KOPT-K1 (cell line): ENCODE data around the gene GLCE.
"Not testable (repeated sequence)": the region's sequence is repeated elsewhere in the genome, so short reads cannot be mapped to it uniquely, and the experiment has no call there.

ENCODE experiments used
- H3K27ac ChIP-seq: fragments of 200-600 bp; sonication (generic); 2 replicates; pipeline ENCODE4 v1.5.1; 2016; ENCODE audit warnings: antibody characterized with exemption, mild to moderate bottlenecking, low read depth, low read length; ENCODE audit not compliant: poor library complexity, severe bottlenecking
- H3K36me3 ChIP-seq: fragments of 200-600 bp; sonication (generic); 2 replicates; pipeline ENCODE4 v1.5.1; 2017; ENCODE audit warnings: antibody characterized with exemption, mild to moderate bottlenecking, low read length, moderate library complexity; ENCODE audit not compliant: insufficient read depth
- H3K9me3 ChIP-seq: fragments of 200-600 bp; sonication (generic); 2 replicates; pipeline ENCODE4 v1.5.1; 2017; ENCODE audit warnings: antibody characterized with exemption, low read length, mild to moderate bottlenecking; ENCODE audit not compliant: insufficient read depth, poor library complexity, severe bottlenecking

Gene GLCE

DNA sequence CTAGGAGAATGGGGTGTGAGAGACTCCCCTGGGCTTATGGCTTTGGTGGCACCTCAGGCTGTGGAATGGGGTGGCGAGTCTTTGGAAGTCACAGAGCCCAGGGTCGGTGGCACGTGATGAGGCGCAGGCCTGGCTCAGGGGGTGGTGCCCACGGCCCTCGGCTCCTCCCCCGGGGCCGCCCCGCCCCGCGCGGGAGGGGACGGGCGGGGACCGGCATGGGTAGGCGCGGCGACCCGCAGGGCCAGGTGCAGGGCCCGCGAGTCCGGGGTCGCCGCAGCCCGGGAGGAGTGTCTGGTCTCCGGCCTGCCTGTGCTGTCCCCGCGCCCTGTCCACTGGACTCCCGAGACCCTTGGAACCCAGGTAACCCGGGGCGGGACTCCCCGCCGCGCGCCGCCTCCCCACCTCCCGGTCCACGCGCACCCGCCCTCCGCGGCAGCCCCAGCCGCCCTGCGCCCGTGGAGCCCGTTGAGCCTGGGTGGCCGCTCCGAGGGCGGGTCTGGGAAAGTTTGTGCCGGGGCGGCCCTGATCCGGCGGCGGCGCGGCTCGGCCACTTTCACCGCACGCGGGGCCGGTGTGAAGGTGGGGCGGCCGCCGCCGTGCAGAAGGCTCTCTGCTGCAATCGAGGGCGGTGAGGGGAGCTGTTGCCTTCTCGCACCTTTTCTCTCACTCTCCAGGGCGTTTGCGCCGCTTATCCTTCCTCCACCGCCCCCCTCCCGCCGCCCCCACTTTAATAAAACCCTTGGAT lies 138.4 kb downstream of the GLCE start, which contains the start of gene PAQR5:
TSS of gene PAQR5 (plus strand) at position 216 of the 745 bp plus-strand sequence. CDS start 61,169 bp downstream, outside the sequence.
- H3K9me3 ChIP-seq = no peaks in the 10 kb centered on the region
- no peak within 1 kb of the TSS for H3K27ac ChIP-seq
- H3K36me3 ChIP-seq = no peaks in the 10 kb centered on the region

DNA sequence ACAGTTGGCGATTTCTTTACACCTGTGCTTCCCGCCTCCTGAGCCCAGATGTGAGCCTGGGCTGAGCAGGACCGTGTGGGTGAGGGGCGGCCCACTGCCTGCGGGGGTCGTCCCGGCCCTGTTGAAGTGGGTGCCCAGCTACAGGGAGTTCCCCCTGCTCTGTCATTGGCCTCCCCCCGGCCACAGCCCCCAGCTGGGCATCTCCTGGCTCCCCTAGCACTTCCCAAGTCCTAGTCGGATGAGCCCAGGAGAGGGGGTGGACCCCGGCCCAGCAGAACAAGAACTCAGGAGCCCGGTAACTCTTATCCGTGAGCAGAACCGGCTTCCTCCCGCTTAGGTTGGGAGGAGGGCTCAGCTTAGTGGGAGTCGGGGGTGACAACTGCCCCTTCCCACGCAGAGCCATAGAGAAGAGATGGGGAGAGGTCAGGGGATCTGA lies 139.0 kb downstream of the GLCE start:
- Histone ChIP-seq H3K27ac (no peak overlapping the region), H3K36me3 (no peaks in the 10 kb centered on the region), H3K9me3 (no peaks in the 10 kb centered on the region)

DNA sequence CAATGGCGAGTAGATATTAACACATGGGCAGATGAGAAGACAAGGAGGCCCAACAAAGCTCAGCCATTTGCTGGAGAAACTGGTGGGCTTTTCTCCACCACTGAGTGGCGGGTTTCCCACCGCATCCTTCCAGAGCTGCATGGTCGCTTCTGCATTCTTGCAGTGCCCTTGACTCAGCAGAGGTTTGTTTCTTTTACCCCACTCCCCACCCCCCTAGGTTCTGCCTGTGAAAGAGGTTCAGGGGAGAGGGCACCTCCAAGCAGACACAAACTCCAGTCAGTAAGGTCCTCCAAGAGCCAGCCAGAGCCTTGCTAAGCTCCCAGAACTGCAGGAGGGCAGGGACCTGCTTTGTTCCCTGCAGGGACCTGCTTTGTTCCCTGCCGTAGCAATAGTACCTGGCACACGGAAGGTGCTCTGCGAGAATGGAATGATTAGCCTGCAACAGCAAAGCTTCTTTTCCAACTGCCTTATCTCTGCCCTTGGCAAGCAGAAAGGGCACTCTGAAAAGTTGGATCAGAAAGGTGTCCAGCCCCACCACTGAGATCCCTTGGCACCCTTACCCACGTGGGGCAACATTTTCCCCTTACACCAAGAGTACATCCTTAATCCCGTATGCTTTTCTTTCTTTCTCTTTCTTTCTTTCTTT lies 139.6 kb downstream of the GLCE start:
- no peak overlapping the region for H3K27ac ChIP-seq
- H3K36me3 ChIP-seq = no peaks in the 10 kb centered on the region
- no peaks in the 10 kb centered on the region for H3K9me3 ChIP-seq

DNA sequence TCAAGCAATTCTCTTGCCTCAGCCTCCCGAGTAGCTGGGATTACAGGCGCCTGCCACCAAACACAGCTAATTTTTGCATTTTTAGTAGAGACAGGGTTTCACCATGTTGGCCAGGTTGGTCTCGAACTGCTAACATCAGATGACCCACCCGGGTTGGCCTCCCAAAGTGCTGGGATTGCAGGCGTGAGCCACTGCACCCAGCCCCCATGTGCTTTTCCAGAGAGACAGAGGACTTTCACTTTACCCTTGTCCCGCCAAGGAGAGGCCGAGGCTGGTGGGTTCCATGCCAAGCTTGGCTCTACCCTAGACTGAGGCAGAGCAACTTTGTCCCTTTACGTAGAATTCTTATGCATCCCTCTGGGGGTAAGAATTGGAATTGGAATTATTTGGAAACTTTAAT lies 140.7 kb downstream of the GLCE start:
- H3K9me3 ChIP-seq, H3K27ac ChIP-seq, H3K36me3 ChIP-seq: not testable (repeated sequence)

DNA sequence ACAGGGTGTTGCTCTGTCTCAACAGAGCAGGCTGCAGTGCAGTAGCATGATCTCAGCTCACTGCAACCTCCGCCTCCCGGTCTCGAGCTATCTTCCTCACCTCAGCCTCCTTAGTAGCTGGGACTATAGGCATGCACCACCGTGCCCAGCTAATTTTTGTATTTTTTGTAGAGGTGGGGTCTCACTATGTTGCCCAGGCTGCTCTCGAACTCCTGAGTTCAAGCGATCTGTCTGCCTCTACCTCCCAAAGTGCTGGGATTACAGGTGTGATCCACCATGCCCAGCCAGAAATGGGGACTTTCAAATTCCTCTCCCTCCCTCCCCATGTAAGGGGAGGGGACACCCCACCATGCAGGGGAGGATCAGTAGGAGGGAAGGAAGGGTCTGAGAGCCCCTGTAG lies 141.7 kb downstream of the GLCE start:
- H3K27ac ChIP-seq, H3K9me3 ChIP-seq, H3K36me3 ChIP-seq: not testable (repeated sequence)

DNA sequence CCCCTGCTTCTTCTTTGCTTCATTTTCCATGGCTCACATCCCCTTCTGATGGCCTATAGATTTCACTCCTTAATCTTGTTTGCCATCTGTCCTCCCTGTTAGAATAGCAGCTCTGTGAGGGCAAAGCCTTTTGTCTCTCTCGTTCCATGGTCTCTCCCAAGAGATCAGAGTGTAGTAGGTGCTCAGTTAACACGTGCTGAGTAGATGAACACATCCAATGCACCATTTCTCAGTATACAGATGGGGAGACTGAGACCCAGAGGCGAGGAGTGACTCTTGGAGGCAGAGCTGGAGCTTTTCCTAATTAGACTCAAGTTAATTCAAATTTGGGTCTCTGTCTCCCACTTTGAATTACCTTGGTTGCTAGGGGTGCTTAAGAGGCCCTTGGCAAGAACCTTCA lies 142.5 kb downstream of the GLCE start:
- Histone ChIP-seq H3K27ac (no peak overlapping the region), H3K36me3 (no peaks in the 10 kb centered on the region), H3K9me3 (no peaks in the 10 kb centered on the region)

DNA sequence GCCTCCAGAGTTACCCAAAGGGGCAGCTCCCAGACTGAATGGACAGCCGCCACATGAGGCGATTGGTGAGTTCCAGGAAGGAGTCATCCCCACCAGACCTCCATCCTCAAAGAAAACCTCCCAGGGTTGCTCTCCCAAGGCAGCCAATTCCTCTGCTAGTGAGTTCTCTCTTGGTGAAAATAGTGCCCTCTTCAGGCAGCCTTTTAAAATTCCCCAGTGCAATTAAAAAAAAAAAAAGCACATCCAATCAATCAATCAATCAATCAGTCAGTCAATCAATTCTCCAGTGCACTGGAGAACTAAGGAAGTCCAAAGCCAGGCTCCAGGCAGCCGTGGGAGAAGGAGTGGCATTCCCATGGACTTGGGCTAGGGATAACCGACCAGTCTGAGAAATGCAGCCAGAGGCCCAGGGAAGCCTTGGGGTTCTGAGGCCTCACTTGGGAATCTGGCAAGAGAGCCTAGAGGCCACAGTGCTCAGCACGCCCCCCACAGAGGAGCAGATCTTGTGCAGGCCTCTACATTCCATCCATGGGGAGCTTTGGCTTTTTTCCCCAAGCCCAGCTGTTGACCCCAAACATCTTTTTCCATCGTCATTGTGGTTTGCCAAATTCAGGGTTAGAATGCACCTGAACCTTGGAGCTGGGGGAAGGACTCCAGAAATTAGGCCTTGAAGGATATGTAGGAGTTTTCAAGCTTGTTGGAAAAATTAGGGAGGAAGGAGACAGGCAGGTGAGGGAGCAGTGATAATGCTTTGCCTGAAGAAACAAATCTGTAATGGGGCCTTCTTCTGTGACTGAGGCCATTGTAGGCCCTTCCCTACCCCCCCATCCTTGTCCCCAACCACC lies 143.1 kb downstream of the GLCE start:
- H3K27ac ChIP-seq = no peak overlapping the region
- no peaks in the 10 kb centered on the region for H3K36me3 ChIP-seq
- H3K9me3 ChIP-seq = no peaks in the 10 kb centered on the region

DNA sequence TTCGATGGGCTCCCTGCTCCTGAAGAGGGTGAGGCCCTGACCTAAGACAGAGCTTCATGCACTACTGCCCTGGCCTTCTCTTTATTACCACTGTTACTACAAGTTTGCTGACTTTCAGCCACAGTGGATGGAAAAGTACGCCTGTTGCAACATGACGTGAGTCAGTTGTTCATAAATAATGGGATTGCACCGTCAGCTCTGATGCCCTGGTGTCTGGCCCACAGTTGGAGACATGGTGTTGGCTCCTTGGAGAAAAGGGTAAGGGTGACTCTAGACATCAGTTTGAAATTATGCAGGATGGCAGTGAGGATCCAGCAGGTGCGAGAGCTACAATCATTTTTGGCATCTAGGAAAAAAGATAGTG lies 143.7 kb downstream of the GLCE start:
- H3K27ac ChIP-seq = no peak overlapping the region
- no peaks in the 10 kb centered on the region for H3K9me3 ChIP-seq
- H3K36me3 ChIP-seq = no peaks in the 10 kb centered on the region

DNA sequence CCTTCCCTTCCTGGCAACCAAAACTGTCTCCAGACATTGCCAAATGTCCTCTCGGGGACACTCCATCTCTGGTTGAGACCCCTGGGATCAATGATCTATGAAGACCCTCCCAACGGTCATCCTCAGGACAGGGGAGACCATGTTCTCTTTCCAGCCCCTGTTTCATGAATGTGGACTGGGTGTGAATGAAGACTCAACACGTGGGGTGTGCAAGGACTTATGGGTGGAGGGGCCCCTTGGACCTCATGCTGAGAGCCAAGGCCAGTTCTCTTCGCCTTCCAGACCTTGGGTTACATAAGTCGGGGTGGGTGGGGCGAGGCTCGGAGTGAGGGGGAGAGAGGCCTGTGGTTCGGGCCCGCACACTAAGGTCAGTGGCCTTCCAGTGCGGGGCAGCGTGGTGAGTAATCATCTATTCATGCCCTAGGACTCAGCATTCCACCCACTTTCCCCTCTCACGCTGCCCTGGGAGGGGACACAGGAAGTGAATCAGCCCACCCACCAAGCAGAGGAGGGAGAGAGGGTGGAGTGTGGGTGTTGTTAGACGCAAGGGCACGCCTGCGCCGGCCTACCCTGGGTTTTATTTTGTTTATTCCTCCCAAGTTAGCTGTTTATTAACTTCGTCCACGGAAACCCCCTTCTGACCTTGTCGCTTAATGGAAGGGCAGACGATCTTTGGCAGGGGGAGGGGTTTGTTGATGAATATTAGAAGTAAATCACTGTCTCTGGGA lies 144.9 kb downstream of the GLCE start:
- Histone ChIP-seq H3K9me3 (no peaks in the 10 kb centered on the region), H3K36me3 (no peaks in the 10 kb centered on the region), H3K27ac (no peak overlapping the region)

DNA sequence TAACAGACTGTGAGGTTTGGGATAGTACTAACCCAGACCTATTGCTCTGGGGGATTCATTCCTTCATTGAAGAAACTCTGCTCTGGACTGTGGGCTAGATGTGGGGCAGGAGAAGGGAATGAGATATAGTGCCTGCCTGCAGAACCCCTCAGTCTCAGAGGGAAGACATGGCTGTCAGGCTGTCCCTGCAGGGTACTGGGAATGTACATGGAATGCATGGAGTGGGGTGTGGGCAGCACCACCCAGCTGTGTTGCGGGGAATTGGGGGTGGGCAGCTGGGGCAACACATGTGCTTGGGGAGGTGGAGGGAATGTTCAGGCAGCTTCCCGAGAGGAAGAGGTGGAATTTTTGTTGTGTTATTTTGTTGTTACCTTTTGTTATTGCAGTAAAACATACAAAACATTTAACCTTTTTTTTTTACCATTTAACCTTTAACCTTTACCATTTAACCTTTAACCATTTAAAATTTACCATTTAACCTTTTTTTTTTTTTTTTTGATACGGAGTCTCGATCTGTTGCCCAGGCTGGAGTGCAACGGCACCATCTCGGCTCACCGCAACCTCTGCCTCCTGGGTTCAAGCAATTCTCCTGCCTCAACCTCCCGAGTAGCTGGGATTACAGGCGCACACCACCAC lies 145.6 kb downstream of the GLCE start:
- Histone ChIP-seq H3K36me3 (no peaks in the 10 kb centered on the region), H3K9me3 (no peaks in the 10 kb centered on the region), H3K27ac (no peak overlapping the region)

DNA sequence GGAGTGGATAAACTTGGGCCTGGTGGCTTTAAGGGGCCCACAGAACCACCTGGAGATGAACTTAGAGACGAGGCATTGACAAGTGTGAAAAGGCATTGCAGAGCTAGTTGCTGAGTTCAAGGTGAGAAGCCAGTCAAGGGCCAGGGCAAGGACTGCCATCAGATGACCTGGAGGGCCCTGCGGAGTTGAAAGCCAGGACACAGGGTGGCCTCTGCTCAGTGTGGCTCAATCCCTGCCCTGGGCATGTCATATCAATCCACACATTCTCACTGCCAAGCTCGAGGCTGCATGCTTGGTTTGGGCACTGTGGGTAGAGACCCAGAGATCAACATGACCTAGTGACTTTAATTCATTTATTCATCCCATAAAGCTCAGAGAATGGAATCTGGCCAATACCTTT lies 147.5 kb downstream of the GLCE start:
- no peaks in the 10 kb centered on the region for H3K36me3 ChIP-seq
- no peak overlapping the region for H3K27ac ChIP-seq
- no peaks in the 10 kb centered on the region for H3K9me3 ChIP-seq

DNA sequence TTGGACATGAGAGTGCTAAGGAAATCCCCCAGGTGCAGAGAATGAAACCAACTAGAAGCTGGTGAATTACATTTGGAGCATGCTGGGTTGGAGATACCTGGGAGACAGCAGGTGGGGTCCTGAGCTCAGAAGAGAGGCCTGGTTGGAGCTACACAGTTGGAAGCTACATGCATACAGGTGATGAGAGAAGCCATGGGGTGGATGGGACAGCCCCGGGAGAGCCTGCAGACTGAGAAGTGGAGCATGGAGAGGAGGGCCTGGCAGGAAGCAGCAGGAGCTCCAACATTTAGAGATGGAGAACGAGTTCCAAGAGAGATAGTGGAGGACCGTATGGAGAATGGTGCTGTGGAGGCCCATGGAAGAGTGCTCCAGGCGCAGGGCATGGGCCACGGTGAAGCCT lies 148.5 kb downstream of the GLCE start:
- no peaks in the 10 kb centered on the region for H3K36me3 ChIP-seq
- no peaks in the 10 kb centered on the region for H3K9me3 ChIP-seq
- no peak overlapping the region for H3K27ac ChIP-seq

DNA sequence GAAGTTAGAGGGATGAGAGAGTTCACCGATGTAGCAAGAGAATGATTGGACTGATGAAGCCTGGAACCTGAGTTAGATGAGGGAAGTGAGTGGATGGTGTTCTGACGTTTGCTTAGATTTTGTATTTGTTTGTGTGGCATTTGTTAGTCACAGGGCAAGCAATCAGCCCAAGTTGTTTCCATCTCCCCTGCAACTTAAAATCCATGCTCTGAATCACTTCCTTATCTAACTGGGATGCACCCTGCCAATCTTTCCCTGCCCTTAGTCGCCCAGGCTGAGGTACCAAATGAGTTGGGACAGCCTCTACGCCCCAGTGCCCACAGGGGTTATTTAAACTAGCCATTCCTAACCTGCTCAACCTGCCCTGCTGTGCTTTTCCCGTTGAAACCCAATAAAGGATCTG lies 150.9 kb downstream of the GLCE start:
- Histone ChIP-seq H3K36me3 (no peaks in the 10 kb centered on the region), H3K27ac (no peak overlapping the region), H3K9me3 (no peaks in the 10 kb centered on the region)

DNA sequence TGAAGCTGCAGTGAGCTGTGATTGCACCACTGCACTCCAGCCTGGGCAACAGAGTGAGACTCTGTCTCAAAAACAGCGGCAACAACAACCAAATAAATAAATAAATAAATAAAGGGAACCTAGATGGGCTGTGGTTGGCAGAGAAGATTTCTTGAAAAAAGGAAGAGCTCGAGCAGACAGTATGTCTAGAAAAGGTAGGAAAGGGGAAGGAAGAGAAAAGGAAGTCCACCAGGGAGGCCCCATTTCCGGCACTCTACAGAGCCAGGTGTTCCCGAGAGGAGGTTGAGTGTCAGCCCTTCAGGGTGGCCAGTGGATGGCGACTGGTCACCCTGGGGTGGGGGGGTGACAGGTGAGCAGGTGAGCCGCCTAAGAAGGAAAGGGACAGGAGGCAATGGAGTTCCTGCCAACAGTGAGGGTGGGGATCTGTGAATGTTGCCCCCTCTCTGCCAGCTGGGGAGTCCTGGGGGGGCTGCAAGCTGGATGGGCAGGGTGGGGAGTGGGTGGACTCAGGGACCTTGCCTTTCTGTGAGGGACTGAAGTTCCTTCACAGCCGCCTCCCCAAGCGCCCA lies 153.1 kb downstream of the GLCE start:
- Histone ChIP-seq H3K36me3 (no peaks in the 10 kb centered on the region), H3K27ac (no peak overlapping the region)

More for the DNA sequence above, 153.1 kb downstream of the GLCE start:
- no peaks in the 10 kb centered on the region for H3K9me3 ChIP-seq
